MCF 10A (cell line): Measurements from ENCODE around the gene TEAD3. TPM values are rescaled to one million over a fixed set of nuclear protein-coding genes. Genes with fewer than 3 reads are reported as not detected.

Experiments
- BruUV-seq: library from RNA; stranded (reverse); fragments of 400-500 nt; replicated peaks from 2 replicates; lab custom pipeline; 2021; lab: Mats Ljungman, UMichigan
- CTCF ChIA-PET: fragments of 300-600 bp; sonication (Branson Sonifier 250); formaldehyde crosslinking; extraction: SDS; loops from one replicate; lab custom pipeline; 2021; ENCODE audit warnings: antibody characterized with exemption, inconsistent platforms; lab: Yijun Ruan, JAX
- POLR2A ChIA-PET: fragments of 300-600, 350-650 bp; sonication (Branson Sonifier 250); formaldehyde crosslinking; extraction: SDS; loops from one replicate; lab custom pipeline; 2020; ENCODE audit warnings: antibody characterized with exemption, inconsistent platforms; lab: Yijun Ruan, JAX
- DNase-seq: peaks from one replicate; pipeline ENCODE4 v3.0.0-alpha.2; 2018; ENCODE audit not compliant: unreplicated experiment
- H3K27ac Mint-ChIP-seq: one replicate; pipeline ENCODE4 v1.8.0; 2022; ENCODE audit warnings: mild to moderate bottlenecking, low read depth, mixed read lengths; ENCODE audit not compliant: unreplicated experiment
- H3K27me3 Mint-ChIP-seq: one replicate; pipeline ENCODE4 v1.8.0; 2022; ENCODE audit warnings: mixed read lengths; ENCODE audit not compliant: insufficient read depth, unreplicated experiment
- H3K36me3 Mint-ChIP-seq: one replicate; pipeline ENCODE4 v1.8.0; 2022; ENCODE audit warnings: mild to moderate bottlenecking, moderate library complexity, mixed read lengths; ENCODE audit not compliant: insufficient read depth, unreplicated experiment
- H3K4me1 Mint-ChIP-seq: one replicate; pipeline ENCODE4 v1.8.0; 2022; ENCODE audit warnings: mixed read lengths; ENCODE audit not compliant: insufficient read depth, unreplicated experiment
- H3K4me3 Mint-ChIP-seq: one replicate; pipeline ENCODE4 v1.8.0; 2022; ENCODE audit warnings: mild to moderate bottlenecking, moderate library complexity, mixed read lengths; ENCODE audit not compliant: unreplicated experiment
- H3K9me3 Mint-ChIP-seq: one replicate; pipeline ENCODE4 v1.8.0; 2022; ENCODE audit warnings: mixed read lengths; ENCODE audit not compliant: unreplicated experiment
- intact Hi-C: fragments of 100-400 bp; cut with micrococcal nuclease; formaldehyde crosslinking; loops from 2 replicates; pipeline ENCODE4 v1.14.1; 2022
- total RNA-seq: library from RNA; stranded (reverse); gene quantifications from 2 replicates; pipeline ENCODE4 v1.2.3, GENCODE V29; 2022
- TF ChIP-seq, protein P1 (sequence below): fragments of 200-600 bp; IDR thresholded peaks from one replicate; pipeline ENCODE4 v1.8.0; 2022; ENCODE audit warnings: antibody characterized with exemption, mild to moderate bottlenecking; ENCODE audit not compliant: unreplicated experiment

TEAD3 gene
- total RNA-seq, 1 experiment from 2014 or later: 11.1 TPM

DNA sequence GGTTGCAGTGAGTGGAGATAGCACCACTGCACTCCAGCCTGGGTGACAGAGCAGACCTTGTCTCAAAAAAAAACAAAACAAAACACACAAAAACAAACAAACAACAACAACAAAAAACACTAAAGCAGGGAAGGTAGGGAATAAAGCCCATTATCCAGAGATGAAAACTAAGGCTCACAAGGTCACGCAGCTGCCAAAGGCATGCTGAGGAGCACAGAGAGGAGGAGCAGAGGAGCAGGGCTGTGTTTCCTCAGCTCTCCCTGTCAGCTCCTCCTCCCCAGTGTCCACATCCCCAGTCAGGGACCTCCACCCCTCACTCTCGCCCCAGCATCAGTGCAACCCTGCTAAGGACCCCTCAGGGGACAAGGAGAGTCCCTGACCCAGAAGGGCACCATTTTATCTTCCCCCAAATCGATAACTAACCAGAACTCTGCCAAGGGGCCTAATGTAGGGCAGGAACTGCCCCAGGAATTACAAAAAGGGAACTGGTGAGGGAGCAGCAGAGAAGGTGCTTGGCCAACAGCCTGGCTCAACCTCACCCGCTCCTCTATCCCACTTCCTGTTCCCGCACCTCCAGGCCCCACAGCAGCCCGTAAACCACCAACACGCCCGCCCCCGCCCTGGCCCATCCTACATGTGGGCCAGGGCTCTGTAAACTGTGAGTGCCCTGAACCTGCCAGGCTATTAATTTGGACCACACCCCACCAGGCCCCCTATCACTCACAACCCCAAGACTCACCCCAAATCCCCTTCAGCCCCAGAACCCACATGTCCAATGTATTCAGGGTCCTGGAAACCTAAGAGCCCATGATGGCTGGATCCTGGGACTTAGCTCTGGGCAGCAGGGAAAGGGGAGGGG lies 9.0 kb downstream of the TEAD3 start:
- no TSS peak for BruUV-seq
- peak; percentile 67 for DNase-seq
- Mint-ChIP-seq H3K36me3 (peaks cover 6% of the 10 kb centered on the region), H3K9me3 (no peaks in the 10 kb centered on the region), H3K27me3 (no peaks in the 10 kb centered on the region), H3K4me3 (peak overlapping the region; percentile 28), H3K4me1 (peaks cover 43% of the 10 kb centered on the region), H3K27ac (peak overlapping the region; percentile 52)
- ChIA-PET POLR2A (interaction anchor here (0.5 to 4.7 kb wide), 11 partner anchors 9 to 246 kb away, joined by 3 to 42 read pairs (median 5); partner anchors contain the start of genes RPL10A, TEAD3 and ZNF76), CTCF (interaction anchor here (0.8 to 1.1 kb wide), 2 partner anchors 19 to 146 kb away, joined by 3 to 5 read pairs; partner anchors contain the start of gene RPL10A)
- intact Hi-C loops: no loop called here
- TF ChIP-seq, protein P1, sequence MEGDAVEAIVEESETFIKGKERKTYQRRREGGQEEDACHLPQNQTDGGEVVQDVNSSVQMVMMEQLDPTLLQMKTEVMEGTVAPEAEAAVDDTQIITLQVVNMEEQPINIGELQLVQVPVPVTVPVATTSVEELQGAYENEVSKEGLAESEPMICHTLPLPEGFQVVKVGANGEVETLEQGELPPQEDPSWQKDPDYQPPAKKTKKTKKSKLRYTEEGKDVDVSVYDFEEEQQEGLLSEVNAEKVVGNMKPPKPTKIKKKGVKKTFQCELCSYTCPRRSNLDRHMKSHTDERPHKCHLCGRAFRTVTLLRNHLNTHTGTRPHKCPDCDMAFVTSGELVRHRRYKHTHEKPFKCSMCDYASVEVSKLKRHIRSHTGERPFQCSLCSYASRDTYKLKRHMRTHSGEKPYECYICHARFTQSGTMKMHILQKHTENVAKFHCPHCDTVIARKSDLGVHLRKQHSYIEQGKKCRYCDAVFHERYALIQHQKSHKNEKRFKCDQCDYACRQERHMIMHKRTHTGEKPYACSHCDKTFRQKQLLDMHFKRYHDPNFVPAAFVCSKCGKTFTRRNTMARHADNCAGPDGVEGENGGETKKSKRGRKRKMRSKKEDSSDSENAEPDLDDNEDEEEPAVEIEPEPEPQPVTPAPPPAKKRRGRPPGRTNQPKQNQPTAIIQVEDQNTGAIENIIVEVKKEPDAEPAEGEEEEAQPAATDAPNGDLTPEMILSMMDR: no peak

DNA sequence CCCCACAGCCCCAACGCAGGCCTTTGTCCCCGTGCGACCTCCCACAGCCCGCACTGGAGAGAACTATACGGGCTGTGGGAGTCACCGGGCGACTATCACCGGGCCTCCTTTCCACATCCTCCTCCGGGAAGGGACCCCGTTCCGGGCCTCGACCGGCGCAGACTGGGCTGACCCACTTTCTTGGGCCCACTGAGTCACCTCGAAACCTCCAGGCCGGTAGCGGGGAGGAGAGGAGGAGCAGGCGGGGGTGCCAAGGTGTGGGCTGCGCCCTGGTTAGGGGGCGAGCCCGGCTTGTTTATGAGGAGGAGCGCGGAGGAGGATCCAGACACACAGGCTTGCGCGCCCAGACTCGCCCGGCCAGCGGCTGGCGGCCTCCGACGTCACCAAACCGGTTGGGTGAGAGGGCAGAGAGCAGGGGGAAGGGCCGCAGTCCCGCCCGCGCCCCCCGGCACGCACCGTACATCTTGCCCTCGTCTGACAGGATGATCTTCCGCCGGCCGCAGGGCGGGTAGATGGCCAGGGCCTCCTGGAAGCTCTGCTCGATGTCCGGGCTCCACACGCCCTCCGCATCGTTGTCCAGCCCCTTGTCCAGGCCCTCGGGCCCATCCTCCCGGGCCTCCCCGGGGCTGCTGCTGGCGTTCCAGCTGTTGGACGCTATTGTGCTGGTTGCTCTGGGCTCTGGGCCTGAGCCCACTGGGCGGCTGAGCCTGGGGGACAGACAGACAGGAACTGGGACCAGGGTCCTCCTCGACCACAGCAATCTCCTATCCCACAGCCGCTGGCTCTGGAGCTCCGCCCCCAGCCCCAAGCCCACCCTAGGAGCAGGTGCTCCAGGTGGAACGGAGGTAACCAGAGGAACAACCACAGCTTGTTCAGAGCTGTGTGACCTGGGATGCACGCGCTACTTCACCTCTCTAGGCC lies 10.6 kb downstream of the TEAD3 start:
- peaks cover 36% of the 10 kb centered on the region for H3K4me1 Mint-ChIP-seq
- DNase-seq: peak; percentile 90
- intact Hi-C loops: no loop called here
- peaks cover 6% of the 10 kb centered on the region for H3K36me3 Mint-ChIP-seq
- TF ChIP-seq, protein P1: no peak
- ChIA-PET POLR2A (interaction anchor here (1.0 to 4.7 kb wide), 8 partner anchors 10 to 227 kb away, joined by 3 to 42 read pairs (median 8); partner anchors contain the start of genes RPL10A, TEAD3 and ZNF76), CTCF (interaction anchor here (0.6 to 1.1 kb wide), 5 partner anchors 18 to 188 kb away, joined by 3 to 5 read pairs (median 3); partner anchors contain the start of gene RPL10A)
- H3K27me3 Mint-ChIP-seq: no peaks in the 10 kb centered on the region
- peak overlapping the region; percentile 60 for H3K4me3 Mint-ChIP-seq
- no peaks in the 10 kb centered on the region for H3K9me3 Mint-ChIP-seq
- BruUV-seq: no TSS peak
- H3K27ac Mint-ChIP-seq: peak overlapping the region; percentile 88

DNA sequence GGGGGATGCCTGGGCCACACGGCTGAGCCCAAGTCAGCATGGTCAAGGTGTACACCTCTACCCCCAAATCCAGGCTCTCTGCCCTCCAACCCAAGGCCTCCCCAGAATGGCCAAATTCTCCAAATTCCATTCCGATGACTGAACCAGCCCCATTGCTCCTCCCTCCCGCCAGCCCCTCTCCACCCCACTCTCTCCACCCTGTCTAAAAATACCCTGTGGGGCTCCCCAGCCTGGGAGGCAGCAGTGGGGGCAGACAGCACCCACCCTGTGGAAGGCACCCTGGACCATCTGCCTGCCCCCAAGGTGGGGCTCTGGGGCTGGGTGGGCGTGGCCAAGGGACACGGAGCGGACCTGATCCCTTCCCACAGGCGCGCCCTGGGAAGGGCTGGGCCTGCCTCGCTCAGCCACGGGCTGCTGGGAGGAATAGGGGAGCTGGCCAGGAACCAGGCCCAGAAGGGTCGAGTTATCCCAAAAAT lies 11.4 kb downstream of the TEAD3 start:
- Mint-ChIP-seq H3K4me1 (peaks cover 30% of the 10 kb centered on the region), H3K27me3 (no peaks in the 10 kb centered on the region), H3K27ac (peak overlapping the region; percentile 88), H3K36me3 (peaks cover 6% of the 10 kb centered on the region), H3K9me3 (no peaks in the 10 kb centered on the region), H3K4me3 (peak overlapping the region; percentile 60)
- DNase-seq: peak; percentile 79
- TF ChIP-seq, protein P1: no peak
- CTCF ChIA-PET: interaction anchor here (1.0 kb wide), 1 partner anchor 187 kb away, joined by 3 read pairs; no protein-coding TSS in a partner anchor
- no TSS peak for BruUV-seq
- intact Hi-C loops: loop anchor here (2.0 kb wide), 1 partner anchor 15 kb away; no protein-coding TSS in a partner anchor
- POLR2A ChIA-PET: interaction anchor here (1.2 to 4.7 kb wide), 6 partner anchors 9 to 94 kb away, joined by 3 to 42 read pairs (median 12); partner anchors contain the start of genes RPL10A and TEAD3
